Measurements from ENCODE around the gene ARHGEF4.
"Not testable (repeated sequence)": the region's sequence is repeated elsewhere in the genome, so short reads cannot be mapped to it uniquely, and the experiment has no call there.

Gene ARHGEF4

GRCh38 chr2:130887643-130888042 is 50.9 kb downstream of the ARHGEF4 start:
- no peak for DNase-seq

DNA sequence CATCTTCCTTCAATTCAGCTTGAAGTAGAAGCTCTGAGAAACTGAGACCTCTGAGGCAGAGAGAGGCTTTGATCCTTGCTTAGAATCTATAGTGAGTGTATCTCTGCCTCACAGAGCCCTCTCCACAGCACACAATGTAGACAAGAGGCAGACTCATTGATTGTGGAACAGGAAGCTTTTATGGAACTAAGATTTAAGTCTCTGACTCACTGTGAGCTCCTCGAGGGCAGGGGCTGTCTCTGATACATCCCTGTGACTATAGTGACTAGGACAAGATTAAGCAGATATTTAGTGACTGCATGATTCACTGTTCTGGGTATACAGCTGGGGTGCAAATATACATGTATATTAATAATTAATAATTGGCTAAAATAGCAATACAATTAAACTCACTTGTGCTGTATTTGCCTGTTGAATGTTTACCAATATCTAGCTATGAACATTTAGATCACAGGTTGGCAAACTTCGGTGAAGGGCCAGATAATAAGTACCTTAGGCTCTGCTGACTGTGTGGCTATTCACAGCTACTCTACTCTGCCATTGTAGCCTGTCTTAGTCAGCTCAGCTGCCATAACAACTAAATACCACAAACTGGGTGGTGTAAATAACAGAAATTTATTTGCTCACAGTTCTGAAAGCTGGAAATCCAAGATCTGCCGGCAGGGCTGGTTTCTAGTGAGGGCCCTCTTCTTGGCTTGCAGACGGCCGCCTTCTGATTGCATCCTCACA is 54.4 kb downstream of the ARHGEF4 start:
- no peak for DNase-seq

DNA sequence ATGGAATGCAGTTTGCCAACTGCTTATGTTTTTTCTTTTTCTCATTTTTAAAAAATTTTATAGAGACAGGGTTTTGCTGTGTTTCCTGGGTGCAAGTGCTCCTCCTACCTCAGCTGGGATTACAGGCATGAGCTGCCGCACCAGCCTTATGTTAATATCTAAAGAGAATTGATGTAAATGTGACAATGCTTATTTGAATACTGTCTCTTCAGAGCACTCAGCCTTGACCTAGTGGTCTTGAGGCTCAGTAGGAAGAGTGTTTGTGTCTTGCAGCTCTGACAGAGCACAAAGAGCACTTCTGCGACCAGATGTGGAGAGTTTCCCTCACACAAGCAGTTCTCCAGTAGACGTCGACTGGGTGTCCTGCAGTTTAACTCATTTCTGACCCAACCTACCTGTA is 55.3 kb downstream of the ARHGEF4 start:
- no peak for DNase-seq

- no peak for DNase-seq
These were observed 56.4 kb downstream of the ARHGEF4 start for GRCh38 chr2:130892793-130893785.

GRCh38 chr2:130894326-130894942 is 57.7 kb downstream of the ARHGEF4 start:
- DNase-seq, result no peak

- no peak for DNase-seq
These were observed 60.1 kb downstream of the ARHGEF4 start for GRCh38 chr2:130896813-130897212.

- no peak for DNase-seq
These were observed 61.8 kb downstream of the ARHGEF4 start for GRCh38 chr2:130898553-130898952.

- no peak for DNase-seq
These were observed 62.6 kb downstream of the ARHGEF4 start for GRCh38 chr2:130899306-130899705.

- DNase-seq, result no peak
These were observed 64.3 kb downstream of the ARHGEF4 start for GRCh38 chr2:130901061-130901460.

DNA sequence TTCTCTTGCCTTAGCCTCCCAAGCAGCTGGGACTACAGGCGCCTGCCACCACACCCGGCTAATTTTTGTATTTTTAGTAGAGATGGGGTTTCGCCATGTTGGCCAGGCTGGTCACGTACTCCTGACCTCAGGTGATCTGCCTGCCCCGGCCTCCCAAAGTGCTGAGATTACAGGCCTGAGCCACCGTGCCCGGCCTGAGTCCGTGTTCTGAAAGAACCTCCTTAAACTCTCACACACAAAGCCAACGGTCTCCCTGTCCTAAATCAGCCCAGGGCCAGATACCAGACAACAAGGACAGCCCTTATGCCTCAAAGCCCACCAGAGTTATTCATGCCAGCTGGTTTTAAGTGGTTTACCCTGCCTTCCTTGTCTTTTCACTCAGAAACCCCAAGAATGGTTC is 64.9 kb downstream of the ARHGEF4 start:
- not testable (repeated sequence) for DNase-seq

- DNase-seq, result no peak
These were observed 72.1 kb downstream of the ARHGEF4 start for GRCh38 chr2:130908832-130909231.

DNA sequence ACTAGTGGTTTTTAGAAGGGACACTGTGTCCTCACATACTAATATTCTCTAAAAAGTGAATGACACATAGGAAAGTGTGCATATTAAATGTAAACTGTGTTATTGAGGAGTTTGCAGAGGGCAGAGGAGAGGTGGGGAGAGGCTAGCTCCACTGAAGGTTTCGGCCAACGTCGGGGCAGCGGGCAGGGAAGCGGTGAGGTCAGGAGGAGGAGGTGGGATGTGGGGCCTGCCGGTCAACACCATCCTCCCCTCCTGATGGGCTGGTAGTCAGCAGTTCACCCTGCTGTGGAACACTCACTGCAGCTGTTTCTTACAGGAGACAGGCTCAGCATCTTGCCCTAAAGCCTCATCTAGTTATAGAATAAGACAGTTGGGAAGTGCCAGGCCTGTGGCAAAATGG is 74.2 kb downstream of the ARHGEF4 start:
- DNase-seq, result no peak

DNA sequence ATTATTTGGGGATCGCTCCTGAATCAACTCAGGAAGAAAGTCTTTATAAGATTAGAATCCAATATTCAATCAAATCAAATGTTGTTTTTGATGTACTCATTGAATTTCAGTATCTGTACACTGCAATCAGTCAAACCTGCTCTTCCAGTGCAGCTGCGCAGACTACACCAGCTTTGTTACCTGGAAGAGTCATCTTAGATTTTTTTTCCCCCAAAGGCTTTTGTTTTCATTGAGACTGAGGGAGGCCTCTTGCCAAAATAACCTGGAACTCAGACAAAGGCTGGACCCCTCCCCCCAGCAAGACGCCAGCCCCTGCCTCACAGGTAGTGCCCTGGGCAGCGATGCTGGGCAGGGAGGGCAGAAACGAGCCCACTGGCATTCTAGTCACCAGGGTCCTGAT is 74.8 kb downstream of the ARHGEF4 start:
- DNase-seq, result no peak

DNA sequence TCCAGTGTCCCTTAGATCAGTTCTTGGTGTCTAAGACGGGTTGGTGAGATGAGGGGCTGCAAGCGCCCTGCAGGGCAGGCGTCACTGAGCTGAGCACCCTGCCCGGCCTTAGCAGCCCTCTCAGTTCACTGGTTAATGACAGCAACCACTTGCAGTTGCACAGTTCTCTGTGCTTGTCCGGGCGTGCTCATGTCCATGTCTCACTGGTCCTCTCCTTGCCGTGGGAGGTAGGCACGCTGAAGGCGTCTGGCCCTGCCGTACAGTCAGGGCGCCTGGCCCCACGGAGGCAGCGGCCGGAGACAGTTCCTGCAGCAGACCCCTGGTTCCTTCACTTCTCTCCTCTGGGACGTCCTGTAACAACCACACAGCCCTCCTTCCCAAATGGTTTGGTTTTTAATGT is 75.3 kb downstream of the ARHGEF4 start:
- DNase-seq, result no peak

DNA sequence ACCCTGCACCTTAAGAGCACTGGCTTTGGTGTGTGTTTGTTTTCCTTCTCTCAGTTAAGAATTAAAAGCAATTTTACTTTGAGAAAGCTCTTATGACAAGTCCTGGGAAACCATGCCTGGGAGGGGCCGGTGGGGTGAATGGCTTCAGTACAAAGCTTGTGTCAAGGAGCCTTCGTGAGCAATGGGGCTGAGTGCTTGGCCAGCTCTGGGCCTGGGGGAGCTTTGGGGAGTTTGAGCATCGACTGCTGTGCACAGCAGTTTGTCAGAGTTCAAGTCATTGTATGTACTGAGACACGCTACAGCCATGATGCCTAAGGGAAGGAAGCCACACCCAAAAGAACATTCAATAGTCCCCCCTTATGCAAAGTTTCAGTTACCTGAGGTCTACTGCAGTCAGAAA is 75.8 kb downstream of the ARHGEF4 start:
- no peak for DNase-seq

DNA sequence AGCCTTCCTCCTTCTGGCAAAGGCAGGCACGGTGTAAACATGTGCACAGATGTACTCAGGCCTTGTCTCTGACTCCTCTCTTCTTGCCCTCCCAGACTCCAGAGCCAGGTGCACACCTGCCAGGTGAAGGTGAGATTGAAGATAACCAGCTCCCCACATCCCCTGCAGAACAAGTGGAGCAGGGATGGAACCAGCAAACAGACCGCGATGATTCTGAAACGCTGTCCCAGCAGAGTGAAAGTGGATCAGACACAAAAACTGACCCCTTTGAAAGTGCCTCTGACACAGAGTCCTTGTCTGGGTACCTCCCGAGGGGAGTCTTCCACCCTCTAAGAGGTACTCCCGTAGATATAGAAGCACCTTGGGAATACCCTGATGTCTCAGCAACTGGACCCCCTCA is 77.2 kb downstream of the ARHGEF4 start:
- no peak for DNase-seq

DNA sequence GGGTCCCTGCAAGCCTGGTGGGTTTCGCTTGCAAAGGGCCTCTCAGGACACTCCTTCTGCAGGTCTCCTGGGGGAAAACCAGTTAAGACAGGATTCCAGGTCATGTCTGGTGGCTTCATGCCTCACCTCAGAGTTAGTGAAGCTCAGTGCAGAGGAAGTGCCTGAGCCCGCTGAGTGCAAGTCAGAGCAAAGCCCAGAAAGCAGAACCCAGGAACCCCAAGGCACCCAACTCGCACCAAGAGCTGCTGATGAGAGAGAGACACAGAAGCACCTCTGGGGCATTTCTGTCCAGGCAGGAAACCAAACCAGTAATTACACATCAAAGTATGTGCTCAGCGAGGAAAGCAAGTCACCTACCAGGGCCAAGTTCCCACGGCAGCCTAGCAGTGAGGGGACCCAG is 78.4 kb downstream of the ARHGEF4 start:
- DNase-seq, result no peak

GRCh38 chr2:130915595-130916437 is 79.1 kb downstream of the ARHGEF4 start:
- DNase-seq, result no peak

DNA sequence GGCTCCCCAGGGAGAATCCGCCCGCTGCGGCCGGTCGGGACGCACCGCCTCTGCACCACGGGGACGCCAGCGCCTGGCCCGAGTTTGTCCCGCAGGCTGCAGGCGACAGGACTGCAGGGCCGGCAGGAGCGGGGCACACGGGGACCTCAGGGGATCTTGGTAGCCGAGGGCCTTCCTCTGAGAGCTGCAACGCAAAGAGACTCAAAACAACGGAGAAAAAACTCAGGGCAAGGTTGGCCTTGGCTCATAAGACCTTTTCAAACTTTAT is 79.7 kb downstream of the ARHGEF4 start:
- DNase-seq, result no peak

GRCh38 chr2:130917006-130917688 is 80.4 kb downstream of the ARHGEF4 start:
- no peak for DNase-seq

DNA sequence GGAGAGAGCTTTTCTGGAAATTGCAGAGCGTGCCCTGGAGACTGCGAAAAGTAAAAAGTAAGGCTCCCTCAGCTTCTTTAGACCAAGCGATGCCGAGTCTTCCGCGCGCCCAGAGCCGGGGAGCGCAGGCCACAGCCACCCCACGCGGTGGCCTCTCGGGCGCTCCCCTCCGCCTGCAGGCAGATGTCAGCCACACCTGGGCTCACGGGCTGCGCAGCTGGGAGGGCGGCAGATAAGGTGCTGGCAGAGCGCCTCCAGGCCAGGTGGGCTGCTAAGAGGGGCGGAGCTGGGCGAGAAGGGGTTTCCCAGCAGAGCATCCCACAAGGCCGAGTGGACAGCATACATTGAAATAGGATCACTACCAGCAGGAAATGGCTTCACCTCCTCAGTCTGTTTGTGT is 81.7 kb downstream of the ARHGEF4 start:
- DNase-seq, result no peak

All from right forelimb (tissue), 1 donor.